ENCODE measurements around the gene CLEC4M. TPM values are rescaled to one million over a fixed set of nuclear protein-coding genes. Genes with fewer than 3 reads are reported as not detected.

The CLEC4M gene
- total and polyA plus RNA-seq, 4 donors, result 0.26 to 2.5 (median 0.78) TPM

DNA sequence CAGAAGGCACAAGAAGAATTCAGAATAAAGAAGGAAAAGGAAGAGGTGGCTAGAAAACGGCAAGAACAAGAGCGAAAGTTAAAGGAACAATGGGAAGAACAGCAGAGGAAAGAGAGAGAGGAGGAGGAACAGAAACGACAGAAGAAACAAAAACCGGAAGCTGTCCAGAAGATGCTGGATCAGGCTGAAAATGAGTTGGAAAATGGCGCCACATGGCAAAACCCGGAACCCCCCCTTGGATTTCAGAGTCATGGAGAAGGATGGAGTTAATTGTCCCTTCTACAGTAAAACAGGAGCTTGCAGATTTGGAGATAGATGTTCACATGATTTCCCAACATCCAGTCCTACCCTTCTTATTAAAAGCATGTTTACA, 22.4 kb upstream of the CLEC4M start:
- no peaks in the 10 kb centered on the region for H3K4me1 ChIP-seq (ENCODE audit: control insufficient read depth in 5 of 5, insufficient read depth in 5 of 5, low read length in 5 of 5)
- peaks cover 0 to 6% (median 0%) of the 10 kb centered on the region in 3 donors for H3K27me3 ChIP-seq (ENCODE audit: control insufficient read depth in 3 of 3, insufficient read depth in 3 of 3, low read length in 2 of 3)
- no peak for ATAC-seq (ENCODE audit: insufficient read depth, low FRiP score)
- no peak overlapping the region for H3K27ac ChIP-seq (ENCODE audit: low read depth in 1 of 2, low read length in 1 of 2)
- H3K9me3 ChIP-seq (ENCODE audit: control insufficient read depth in 4 of 4, insufficient read depth in 3 of 4, low read length in 3 of 4), result peaks cover 0 to 2% (median 0%) of the 10 kb centered on the region in 4 donors
- no peaks in the 10 kb centered on the region for H3K36me3 ChIP-seq (ENCODE audit: control insufficient read depth in 4 of 4, insufficient read depth in 4 of 4, low read length in 4 of 4)
- no peak for DNase-seq
- 61 to 65% methylated on average over 6 of the region's 6 CpGs for WGBS, 2 donors
- H3K4me3 ChIP-seq, result no peak overlapping the region
- TF ChIP-seq, protein P1, sequence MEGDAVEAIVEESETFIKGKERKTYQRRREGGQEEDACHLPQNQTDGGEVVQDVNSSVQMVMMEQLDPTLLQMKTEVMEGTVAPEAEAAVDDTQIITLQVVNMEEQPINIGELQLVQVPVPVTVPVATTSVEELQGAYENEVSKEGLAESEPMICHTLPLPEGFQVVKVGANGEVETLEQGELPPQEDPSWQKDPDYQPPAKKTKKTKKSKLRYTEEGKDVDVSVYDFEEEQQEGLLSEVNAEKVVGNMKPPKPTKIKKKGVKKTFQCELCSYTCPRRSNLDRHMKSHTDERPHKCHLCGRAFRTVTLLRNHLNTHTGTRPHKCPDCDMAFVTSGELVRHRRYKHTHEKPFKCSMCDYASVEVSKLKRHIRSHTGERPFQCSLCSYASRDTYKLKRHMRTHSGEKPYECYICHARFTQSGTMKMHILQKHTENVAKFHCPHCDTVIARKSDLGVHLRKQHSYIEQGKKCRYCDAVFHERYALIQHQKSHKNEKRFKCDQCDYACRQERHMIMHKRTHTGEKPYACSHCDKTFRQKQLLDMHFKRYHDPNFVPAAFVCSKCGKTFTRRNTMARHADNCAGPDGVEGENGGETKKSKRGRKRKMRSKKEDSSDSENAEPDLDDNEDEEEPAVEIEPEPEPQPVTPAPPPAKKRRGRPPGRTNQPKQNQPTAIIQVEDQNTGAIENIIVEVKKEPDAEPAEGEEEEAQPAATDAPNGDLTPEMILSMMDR (IDR thresholded peaks at IDR 0.05; ENCODE audit: control extremely low read depth, extremely low read depth), result no peak
- H3K9ac ChIP-seq (ENCODE audit: insufficient read depth in 1 of 2, low read length in 2 of 2), result no peak overlapping the region

DNA sequence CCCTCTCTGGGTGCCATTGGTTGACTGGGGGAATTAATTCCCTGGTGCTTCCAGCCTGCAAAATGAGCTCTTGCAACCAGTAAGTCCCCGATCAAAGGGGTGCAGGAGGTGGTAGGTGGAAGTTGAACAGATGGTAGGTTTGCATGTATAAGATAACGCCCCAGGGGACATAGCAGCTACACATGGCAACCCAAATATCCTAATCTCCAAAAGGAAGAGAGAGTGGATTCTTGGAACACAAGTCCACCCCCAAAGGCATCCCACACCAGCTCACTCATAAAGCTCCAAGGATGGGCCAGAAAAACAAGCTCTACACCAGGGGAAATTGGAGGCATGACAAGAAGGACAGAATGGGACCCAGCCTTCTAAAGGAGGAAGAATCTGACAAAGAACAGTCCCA, 20.5 kb upstream of the CLEC4M start:
- Histone ChIP-seq H3K9ac (ENCODE audit: insufficient read depth in 1 of 2, low read length in 2 of 2) (no peak overlapping the region), H3K27ac (ENCODE audit: low read depth in 1 of 2, low read length in 1 of 2) (no peak overlapping the region), H3K36me3 (ENCODE audit: control insufficient read depth in 4 of 4, insufficient read depth in 4 of 4, low read length in 4 of 4) (no peaks in the 10 kb centered on the region), H3K4me1 (ENCODE audit: control insufficient read depth in 5 of 5, insufficient read depth in 5 of 5, low read length in 5 of 5) (no peaks in the 10 kb centered on the region), H3K27me3 (ENCODE audit: control insufficient read depth in 3 of 3, insufficient read depth in 3 of 3, low read length in 2 of 3) (peaks cover 0 to 2% (median 0%) of the 10 kb centered on the region in 3 donors), H3K9me3 (ENCODE audit: control insufficient read depth in 4 of 4, insufficient read depth in 3 of 4, low read length in 3 of 4) (no peaks in the 10 kb centered on the region), H3K4me3 (no peak overlapping the region)
- 89 to 93% methylated on average over 2 of the region's 2 CpGs for WGBS, 2 donors
- TF ChIP-seq, protein P1 (IDR thresholded peaks at IDR 0.05; ENCODE audit: control extremely low read depth, extremely low read depth), result no peak
- DNase-seq (no peak), ATAC-seq (ENCODE audit: insufficient read depth, low FRiP score) (no peak)

DNA sequence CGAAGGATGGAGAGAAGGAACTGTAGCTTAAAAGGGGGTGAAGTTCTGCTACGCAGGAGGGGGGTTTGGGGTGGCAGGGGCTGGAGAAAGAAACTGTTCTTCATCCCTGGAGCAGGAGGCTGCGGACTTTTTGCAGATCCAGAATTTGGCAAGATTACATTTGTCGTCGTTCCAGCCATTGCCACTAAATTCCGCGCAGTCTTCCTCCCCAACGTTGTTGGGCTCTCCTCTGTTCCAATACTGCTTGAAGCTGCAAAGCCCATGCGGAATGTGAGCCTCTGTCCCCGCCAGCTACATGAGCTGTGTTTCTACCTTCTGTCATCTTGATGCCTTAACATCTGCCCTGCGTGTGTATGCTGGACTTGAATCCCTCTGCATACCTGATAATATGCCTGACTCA, 20.1 kb upstream of the CLEC4M start:
- no peak overlapping the region for H3K9ac ChIP-seq (ENCODE audit: insufficient read depth in 1 of 2, low read length in 2 of 2)
- no peaks in the 10 kb centered on the region for H3K4me1 ChIP-seq (ENCODE audit: control insufficient read depth in 5 of 5, insufficient read depth in 5 of 5, low read length in 5 of 5)
- H3K36me3 ChIP-seq (ENCODE audit: control insufficient read depth in 4 of 4, insufficient read depth in 4 of 4, low read length in 4 of 4), result no peaks in the 10 kb centered on the region
- DNase-seq (no peak), ATAC-seq (ENCODE audit: insufficient read depth, low FRiP score) (no peak)
- no peak overlapping the region for H3K27ac ChIP-seq (ENCODE audit: low read depth in 1 of 2, low read length in 1 of 2)
- H3K27me3 ChIP-seq (ENCODE audit: control insufficient read depth in 3 of 3, insufficient read depth in 3 of 3, low read length in 2 of 3), result peaks cover 0 to 2% (median 0%) of the 10 kb centered on the region in 3 donors
- TF ChIP-seq, protein P1 (IDR thresholded peaks at IDR 0.05; ENCODE audit: control extremely low read depth, extremely low read depth), result no peak
- no peaks in the 10 kb centered on the region for H3K9me3 ChIP-seq (ENCODE audit: control insufficient read depth in 4 of 4, insufficient read depth in 3 of 4, low read length in 3 of 4)
- H3K4me3 ChIP-seq, result no peak overlapping the region
- WGBS, 2 donors, result 84 to 87% methylated on average over 11 of the region's 11 CpGs

DNA sequence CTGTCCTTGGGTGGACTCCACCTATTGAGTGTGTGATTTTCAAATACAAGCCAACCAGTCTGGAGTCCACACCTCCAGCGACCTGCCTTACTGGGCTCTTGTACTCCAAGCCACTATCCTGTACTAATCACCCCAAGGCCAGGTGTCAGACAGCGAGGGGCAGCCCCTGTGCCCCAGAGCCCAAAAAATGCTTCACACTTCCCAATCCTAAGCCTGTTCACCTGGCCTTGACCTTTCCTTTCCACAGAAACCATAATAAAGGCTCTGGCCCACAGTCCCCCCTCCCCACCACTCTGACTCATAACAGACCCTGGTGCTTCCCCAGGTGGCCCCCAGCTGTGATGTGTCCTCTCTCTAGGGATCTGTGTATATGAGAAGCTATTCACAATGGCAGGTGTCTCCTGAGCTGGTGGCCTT, 19.6 kb upstream of the CLEC4M start:
- ATAC-seq (ENCODE audit: insufficient read depth, low FRiP score) (no peak), DNase-seq (no peak)
- TF ChIP-seq, protein P1 (IDR thresholded peaks at IDR 0.05; ENCODE audit: control extremely low read depth, extremely low read depth), result no peak
- H3K4me1 ChIP-seq (ENCODE audit: control insufficient read depth in 5 of 5, insufficient read depth in 5 of 5, low read length in 5 of 5), result no peaks in the 10 kb centered on the region
- WGBS, 2 donors, result 76 to 78% methylated on average over 2 of the region's 2 CpGs
- H3K27me3 ChIP-seq (ENCODE audit: control insufficient read depth in 3 of 3, insufficient read depth in 3 of 3, low read length in 2 of 3), result peaks cover 0 to 2% (median 0%) of the 10 kb centered on the region in 3 donors
- H3K27ac ChIP-seq (ENCODE audit: low read depth in 1 of 2, low read length in 1 of 2), result no peak overlapping the region
- no peak overlapping the region for H3K4me3 ChIP-seq
- H3K9ac ChIP-seq (ENCODE audit: insufficient read depth in 1 of 2, low read length in 2 of 2), result no peak overlapping the region
- no peaks in the 10 kb centered on the region for H3K9me3 ChIP-seq (ENCODE audit: control insufficient read depth in 4 of 4, insufficient read depth in 3 of 4, low read length in 3 of 4)
- H3K36me3 ChIP-seq (ENCODE audit: control insufficient read depth in 4 of 4, insufficient read depth in 4 of 4, low read length in 4 of 4), result no peaks in the 10 kb centered on the region

All from lung (tissue), 12 donors.